Stimulated activated CD8-positive, alpha-beta memory T cell treated with anti-CD3 and anti-CD28 coated beads, Interleukin-4, amount 100 ng/mL, for 1 hour (primary cell): ENCODE measurements around the gene NEBL.

Experiments used
- DNase-seq, 2 donors: peaks; one replicate each; pipeline ENCODE4 v3.0.0-alpha.2; 2020; ENCODE audit warnings: low read depth in 2 of 2, low spot score in 1 of 2

Gene NEBL

GRCh38 chr10:20858292-20859124 is 38.6 kb downstream of the NEBL start:
- DNase-seq: no peak

GRCh38 chr10:20856484-20856883 is 40.6 kb downstream of the NEBL start:
- DNase-seq: no peak

GRCh38 chr10:20855398-20856038 is 41.6 kb downstream of the NEBL start:
- DNase-seq: no peak

GRCh38 chr10:20853276-20853675 is 43.8 kb downstream of the NEBL start:
- no peak for DNase-seq

GRCh38 chr10:20852303-20852702 is 44.8 kb downstream of the NEBL start:
- no peak for DNase-seq

GRCh38 chr10:20847512-20847911 is 49.6 kb downstream of the NEBL start:
- no peak for DNase-seq

- DNase-seq: no peak
Measured at GRCh38 chr10:20846263-20846662, 50.8 kb downstream of the NEBL start.

GRCh38 chr10:20841419-20841818 is 55.7 kb downstream of the NEBL start:
- no peak for DNase-seq

GRCh38 chr10:20839910-20840309 is 57.2 kb downstream of the NEBL start:
- DNase-seq: no peak

- no peak for DNase-seq
Measured at GRCh38 chr10:20839141-20839540, 58.0 kb downstream of the NEBL start.

DNA sequence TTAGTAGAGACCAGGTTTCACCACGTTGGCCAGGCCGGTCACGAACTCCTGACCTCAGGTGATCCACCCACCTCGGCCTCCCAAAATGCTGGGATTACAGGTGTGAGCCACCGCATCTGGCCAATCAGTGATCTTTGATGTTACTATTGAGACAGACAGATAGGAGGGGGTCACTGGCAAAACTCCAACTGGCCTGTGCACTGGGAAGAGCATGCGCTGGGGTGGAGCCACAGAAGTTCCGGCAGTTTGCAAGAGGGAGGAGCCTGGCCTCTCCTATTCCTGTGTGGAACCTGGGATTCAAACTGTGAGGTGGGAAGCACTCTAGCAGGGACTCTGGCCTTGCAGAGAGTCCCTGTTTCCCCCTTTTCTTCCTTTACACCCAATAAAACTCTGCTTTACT is 60.7 kb downstream of the NEBL start:
- DNase-seq: no peak

DNA sequence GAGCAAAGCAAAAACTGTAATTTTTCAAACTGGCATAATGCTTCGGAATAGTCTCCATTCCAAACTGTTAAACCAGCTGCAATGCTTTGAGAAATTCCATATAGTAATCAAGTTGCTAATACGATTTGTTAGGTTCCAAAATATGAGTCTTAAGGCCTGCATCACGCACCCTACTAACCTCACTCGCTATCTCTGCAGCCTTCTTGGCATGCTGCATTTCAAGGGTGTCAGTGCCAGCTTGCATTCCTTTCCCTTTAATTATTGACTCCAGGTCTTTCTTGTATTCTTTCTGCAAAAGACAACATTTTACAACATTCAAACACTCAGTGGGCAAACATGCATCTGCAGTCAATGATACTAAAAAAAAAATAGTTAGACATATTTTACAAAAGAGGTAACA is 61.8 kb downstream of the NEBL start:
- DNase-seq: no peak

GRCh38 chr10:20834825-20835224 is 62.3 kb downstream of the NEBL start:
- no peak for DNase-seq

DNA sequence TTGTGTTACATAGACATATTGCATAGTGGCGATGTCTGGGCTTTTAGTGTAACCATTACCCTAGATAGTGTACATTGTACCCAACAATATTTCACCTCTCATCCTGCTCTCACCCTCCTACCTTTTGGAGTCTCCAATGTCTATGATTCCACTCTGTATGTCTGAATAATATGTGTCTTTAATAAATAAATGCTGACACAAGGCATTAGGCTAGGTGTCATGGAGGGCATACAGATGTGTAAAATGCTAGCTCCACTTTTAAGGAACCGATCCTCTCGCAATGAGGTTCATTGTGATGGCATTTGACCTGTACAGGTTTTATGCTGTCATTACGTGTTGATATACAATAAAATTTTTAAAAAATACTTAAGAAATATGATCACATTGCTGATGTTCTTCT is 74.3 kb downstream of the NEBL start:
- no peak for DNase-seq

DNA sequence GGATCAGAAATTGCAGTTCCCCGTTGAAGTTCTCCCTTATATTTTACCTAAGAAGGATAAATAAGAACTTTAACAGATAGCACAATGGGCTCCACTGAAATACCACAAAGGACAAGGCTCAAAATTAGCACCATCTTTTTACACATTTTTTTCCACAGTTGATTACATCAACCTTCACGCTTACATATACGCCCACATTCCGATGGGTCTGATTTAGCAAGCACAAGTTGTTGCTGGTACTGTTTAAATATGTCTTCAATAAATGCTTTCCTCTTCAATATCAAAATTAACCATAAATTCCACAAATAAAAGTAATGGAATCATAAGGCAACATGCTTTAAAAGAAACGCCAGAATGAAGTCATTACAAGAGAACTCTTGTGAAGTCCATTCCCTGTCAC is 79.5 kb downstream of the NEBL start:
- no peak for DNase-seq

GRCh38 chr10:20817116-20817515 is 80.0 kb downstream of the NEBL start:
- DNase-seq: no peak

DNA sequence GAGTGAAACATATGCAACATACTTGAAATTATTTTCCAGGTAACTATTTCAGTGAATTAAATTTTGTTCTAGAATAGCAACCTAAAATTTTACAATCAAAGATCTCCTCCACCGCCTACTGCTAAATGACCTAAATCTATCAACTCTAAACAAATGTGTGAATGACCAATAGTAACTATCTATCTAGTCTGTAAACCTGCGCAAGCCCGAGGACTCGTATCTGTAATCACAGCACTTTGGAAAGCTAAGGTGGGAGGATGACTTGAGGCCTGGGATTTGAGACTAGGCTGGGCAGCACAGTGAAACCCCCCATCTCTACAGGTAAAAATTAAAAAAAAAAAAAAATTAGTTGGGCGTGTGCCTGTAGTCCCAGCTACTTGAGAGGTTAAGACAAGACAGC is 83.0 kb downstream of the NEBL start:
- DNase-seq: no peak

DNA sequence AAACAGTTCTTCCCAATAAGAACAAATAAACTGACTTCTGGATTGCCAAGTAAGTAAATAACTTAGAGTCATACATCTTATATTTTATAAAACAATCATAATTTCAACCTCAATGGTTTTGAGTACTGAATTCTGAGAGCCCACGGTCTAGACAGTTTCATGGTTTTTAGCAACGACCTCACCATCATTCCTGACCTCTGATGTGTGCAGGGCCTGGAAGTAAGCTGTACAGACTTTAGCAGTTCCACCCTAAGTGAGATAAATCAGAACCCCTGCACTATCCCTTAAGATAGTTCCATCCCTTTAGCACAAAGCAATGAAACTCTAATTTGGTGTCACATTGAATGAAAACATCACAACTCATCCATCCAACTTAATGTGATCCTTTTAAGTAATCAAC is 86.0 kb downstream of the NEBL start:
- DNase-seq: no peak

DNA sequence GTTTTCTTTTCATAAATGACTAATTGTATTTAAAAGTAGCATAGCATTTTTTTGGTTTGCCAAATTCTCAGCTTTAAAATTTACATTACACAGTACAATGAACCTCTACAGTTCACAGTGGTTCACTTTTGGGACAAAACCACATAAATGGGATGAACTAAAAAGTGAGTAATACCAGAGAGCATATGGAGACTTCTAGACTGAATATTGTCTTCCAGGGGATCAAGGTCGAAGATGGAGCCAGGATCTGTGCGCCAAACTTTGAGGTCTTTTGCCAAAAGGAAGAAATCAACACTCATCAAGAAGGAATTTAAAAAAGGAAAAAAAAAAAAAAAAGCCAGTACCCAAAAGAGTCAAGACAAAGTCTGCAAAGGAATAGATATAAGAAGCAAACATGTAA is 87.5 kb downstream of the NEBL start:
- DNase-seq: no peak

- DNase-seq: no peak
Measured at GRCh38 chr10:20806487-20806886, 90.6 kb downstream of the NEBL start.

DNA sequence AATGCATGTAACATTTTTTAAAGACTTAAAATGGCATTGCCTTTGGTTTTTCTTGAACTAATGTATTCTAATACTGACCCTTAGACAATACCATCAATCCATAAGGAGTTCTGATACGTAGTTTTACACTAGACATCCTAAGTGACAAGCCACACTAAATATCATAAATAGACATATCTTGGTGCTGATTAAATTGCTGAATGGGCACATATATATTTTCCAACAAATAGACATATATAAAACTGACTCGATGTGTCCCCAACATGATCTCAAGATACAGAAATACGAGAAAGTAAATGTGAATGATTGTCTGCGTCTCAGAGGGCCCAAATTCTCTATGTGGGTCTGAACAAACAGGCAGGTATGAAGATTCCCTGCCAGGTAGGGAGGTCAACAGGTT is 99.8 kb downstream of the NEBL start:
- no peak for DNase-seq

DNA sequence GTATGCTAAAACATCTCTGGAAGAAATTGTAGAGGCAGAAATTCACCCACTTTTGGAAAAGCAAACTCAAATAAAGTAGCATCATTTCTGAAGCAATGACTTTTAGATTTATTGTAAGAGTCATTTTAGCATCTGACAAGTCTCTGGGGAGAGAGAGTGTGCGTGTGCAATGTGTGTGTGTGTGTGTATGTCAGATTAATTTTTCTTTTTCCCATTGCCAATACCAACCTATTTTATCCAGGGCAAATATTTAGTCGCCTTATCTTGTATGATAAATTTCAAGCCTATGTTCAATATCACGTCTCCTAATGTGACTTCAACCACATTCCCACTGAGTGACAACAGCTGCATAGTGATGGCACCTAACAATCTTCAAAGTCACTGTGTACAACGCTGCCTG is 101.7 kb downstream of the NEBL start:
- DNase-seq: no peak

DNA sequence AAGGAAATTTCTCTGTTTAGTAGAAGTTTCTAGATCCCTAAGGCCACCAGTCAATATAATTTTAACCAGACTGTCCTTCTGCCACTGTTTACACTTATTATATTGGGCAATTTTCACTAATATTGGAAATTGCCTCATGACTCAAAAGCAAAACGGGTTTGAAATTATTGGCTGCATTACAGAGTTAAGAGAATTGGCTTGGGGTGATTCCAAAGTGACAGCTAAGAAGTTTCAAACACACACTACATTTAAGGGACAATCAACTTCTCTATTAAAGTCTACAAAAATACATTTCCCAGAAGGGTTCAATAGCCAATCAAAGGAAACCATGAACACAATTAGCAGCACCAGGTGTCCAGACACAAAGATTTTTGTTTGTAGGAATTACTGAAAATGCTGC is 111.9 kb downstream of the NEBL start:
- no peak for DNase-seq
